HPDE6-E6E7 (cell line): Measurements from ENCODE around the gene IGBP1.
"Not testable (repeated sequence)": the region's sequence is repeated elsewhere in the genome, so short reads cannot be mapped to it uniquely, and the experiment has no call there.

Experiments
- DNase-seq: peaks from one replicate; pipeline ENCODE4 v3.0.0; 2011; ENCODE audit warnings: missing footprints; ENCODE audit errors: extremely low spot score

IGBP1 gene

GRCh38 chrX:70133303-70134115 is at the start of gene IGBP1:
TSS of gene IGBP1 (plus strand) at chrX:70133447. CDS start at chrX:70133948, 501 bp downstream.
- DNase-seq = peak; percentile 60

GRCh38 chrX:70084592-70085240 is 48.5 kb upstream of the IGBP1 start:
- no peak for DNase-seq

- DNase-seq = no peak
These were observed 45.2 kb upstream of the IGBP1 start for GRCh38 chrX:70087857-70088630.

- DNase-seq = no peak
These were observed 44.5 kb upstream of the IGBP1 start for GRCh38 chrX:70088751-70089150.

GRCh38 chrX:70089604-70090297 is 43.5 kb upstream of the IGBP1 start:
- DNase-seq = no peak

- DNase-seq = no peak
These were observed 41.0 kb upstream of the IGBP1 start for GRCh38 chrX:70092247-70092646.

GRCh38 chrX:70096052-70096451 is 37.2 kb upstream of the IGBP1 start:
- DNase-seq = peak; percentile 13

- DNase-seq = no peak
These were observed 28.0 kb upstream of the IGBP1 start for GRCh38 chrX:70105229-70105628.

- DNase-seq = not testable (repeated sequence)
These were observed 21.7 kb upstream of the IGBP1 start for GRCh38 chrX:70111436-70112026.

GRCh38 chrX:70117738-70118137 is 15.5 kb upstream of the IGBP1 start:
- DNase-seq = no peak

- DNase-seq = not testable (repeated sequence)
These were observed 10.2 kb upstream of the IGBP1 start for GRCh38 chrX:70123014-70123413.

GRCh38 chrX:70124678-70125077 is 8.6 kb upstream of the IGBP1 start:
- DNase-seq = no peak

- no peak for DNase-seq
These were observed 5.2 kb upstream of the IGBP1 start for GRCh38 chrX:70128071-70128470.

- DNase-seq = no peak
These were observed 3.4 kb upstream of the IGBP1 start for GRCh38 chrX:70129816-70130215.

GRCh38 chrX:70132224-70132623 is 1.0 kb upstream of the IGBP1 start:
- DNase-seq = no peak

- no peak for DNase-seq
These were observed 357 bp upstream of the IGBP1 start for GRCh38 chrX:70132877-70133302.

GRCh38 chrX:70134116-70134477 is 850 bp downstream of the IGBP1 start:
- DNase-seq = no peak

GRCh38 chrX:70138622-70139021 is 5.4 kb downstream of the IGBP1 start:
- no peak for DNase-seq

- DNase-seq = no peak
These were observed 6.5 kb downstream of the IGBP1 start for GRCh38 chrX:70139736-70140135.

GRCh38 chrX:70141373-70141772 is 8.1 kb downstream of the IGBP1 start:
- no peak for DNase-seq
